DOHH2 (cell line): ENCODE results near the gene USP10.

ENCODE experiments used
- EZH2phosphoT487 ChIP-seq: fragments of 200-600 bp; sonication (generic); IDR thresholded peaks from 2 replicates; pipeline ENCODE4 v1.6.1; 2017; ENCODE audit warnings: borderline replicate concordance, mild to moderate bottlenecking, antibody characterized with exemption, low read length, moderate library complexity, mixed read lengths
- TF ChIP-seq, protein P1 (sequence below): fragments of 200-600 bp; sonication (generic); IDR thresholded peaks from one replicate; pipeline ENCODE4 v1.5.1; 2014; ENCODE audit warnings: antibody characterized with exemption, mild to moderate bottlenecking, low read depth, low read length; ENCODE audit not compliant: poor library complexity, severe bottlenecking

DNA sequence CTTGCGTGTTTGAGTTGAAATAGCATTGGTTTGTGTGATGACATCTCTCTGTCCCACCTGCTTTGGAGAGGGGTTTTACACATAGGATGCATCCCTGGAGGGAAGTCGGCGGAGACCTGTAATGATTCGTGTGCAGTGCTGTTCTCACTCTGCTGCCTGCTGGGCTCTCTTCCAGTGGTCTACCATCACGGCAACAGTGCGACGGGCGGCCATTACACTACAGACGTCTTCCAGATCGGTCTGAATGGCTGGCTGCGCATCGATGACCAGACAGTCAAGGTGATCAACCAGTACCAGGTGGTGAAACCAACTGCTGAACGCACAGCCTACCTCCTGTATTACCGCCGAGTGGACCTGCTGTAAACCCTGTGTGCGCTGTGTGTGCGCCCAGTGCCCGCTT, 78.9 kb downstream of the USP10 start:
- TF ChIP-seq, protein P1, sequence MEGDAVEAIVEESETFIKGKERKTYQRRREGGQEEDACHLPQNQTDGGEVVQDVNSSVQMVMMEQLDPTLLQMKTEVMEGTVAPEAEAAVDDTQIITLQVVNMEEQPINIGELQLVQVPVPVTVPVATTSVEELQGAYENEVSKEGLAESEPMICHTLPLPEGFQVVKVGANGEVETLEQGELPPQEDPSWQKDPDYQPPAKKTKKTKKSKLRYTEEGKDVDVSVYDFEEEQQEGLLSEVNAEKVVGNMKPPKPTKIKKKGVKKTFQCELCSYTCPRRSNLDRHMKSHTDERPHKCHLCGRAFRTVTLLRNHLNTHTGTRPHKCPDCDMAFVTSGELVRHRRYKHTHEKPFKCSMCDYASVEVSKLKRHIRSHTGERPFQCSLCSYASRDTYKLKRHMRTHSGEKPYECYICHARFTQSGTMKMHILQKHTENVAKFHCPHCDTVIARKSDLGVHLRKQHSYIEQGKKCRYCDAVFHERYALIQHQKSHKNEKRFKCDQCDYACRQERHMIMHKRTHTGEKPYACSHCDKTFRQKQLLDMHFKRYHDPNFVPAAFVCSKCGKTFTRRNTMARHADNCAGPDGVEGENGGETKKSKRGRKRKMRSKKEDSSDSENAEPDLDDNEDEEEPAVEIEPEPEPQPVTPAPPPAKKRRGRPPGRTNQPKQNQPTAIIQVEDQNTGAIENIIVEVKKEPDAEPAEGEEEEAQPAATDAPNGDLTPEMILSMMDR: no peak
- no peak for TF ChIP-seq EZH2phosphoT487
